CD14-positive monocyte (primary cell): Measurements from ENCODE around the gene CXCR2. TPM values are rescaled to one million over a fixed set of nuclear protein-coding genes. Genes with fewer than 3 reads are reported as not detected.
A peak's percentile ranks its signal among the peaks of the same experiment; 100 is the strongest.

Experiments used
- DNase-seq, 3 donors: peaks; one replicate each; pipeline ENCODE4 v3.0.0-alpha.2; 2011 to 2022
- H2AFZ ChIP-seq: 2 replicates; pipeline ENCODE4 v1.6.0; 2012; ENCODE audit warnings: mild to moderate bottlenecking, low read depth, low read length, inconsistent platforms; ENCODE audit not compliant: insufficient read depth, poor library complexity, severe bottlenecking
- H3K27ac ChIP-seq, 2 donors: 1 replicate in 1 of 2; 2 replicates in 1 of 2; pipeline ENCODE4 v1.5.1; 2012 to 2013; ENCODE audit warnings: low read length in 2 of 2, control low read depth in 1 of 2, inconsistent platforms in 1 of 2, low read depth in 1 of 2, mild to moderate bottlenecking in 1 of 2
- H3K27me3 ChIP-seq, 2 donors: one replicate each; pipeline versions ENCODE4 v1.6.0 to v1.6.1; 2011 to 2013; ENCODE audit warnings: low read length in 2 of 2; ENCODE audit not compliant: control insufficient read depth in 2 of 2, insufficient read depth in 2 of 2
- H3K36me3 ChIP-seq, 2 donors: replicated peaks in 1 of 2; 1 replicate in 1 of 2; 2 replicates in 1 of 2; pipeline versions ENCODE4 v1.5.1 to v1.6.1; 2012 to 2013; ENCODE audit warnings: low read length in 2 of 2, control low read depth in 1 of 2, inconsistent platforms in 1 of 2, mild to moderate bottlenecking in 1 of 2; ENCODE audit not compliant: insufficient read depth in 2 of 2, control insufficient read depth in 1 of 2
- H3K4me1 ChIP-seq, 2 donors: 1 replicate in 1 of 2; 2 replicates in 1 of 2; pipeline versions ENCODE4 v1.5.1 to v1.6.1; 2012 to 2013; ENCODE audit warnings: low read length in 2 of 2, control low read depth in 1 of 2, inconsistent platforms in 1 of 2, mild to moderate bottlenecking in 1 of 2, moderate library complexity in 1 of 2; ENCODE audit not compliant: insufficient read depth in 2 of 2, control insufficient read depth in 1 of 2
- H3K4me2 ChIP-seq: replicated peaks from 2 replicates; pipeline ENCODE3; 2012; ENCODE audit warnings: low read length, moderate library complexity, mild to moderate bottlenecking; ENCODE audit not compliant: poor library complexity, severe bottlenecking; ENCODE audit errors: extremely low read depth
- H3K4me3 ChIP-seq, 3 experiments: fragments of 200-600 bp in 1 of 3; sonication (generic) in 1 of 3; replicated peaks in 1 of 3; 1 replicate in 2 of 3; 2 replicates in 1 of 3; pipeline ENCODE4 v1.5.1; 2011 to 2013; ENCODE audit warnings: low read length in 3 of 3, mild to moderate bottlenecking in 3 of 3, control low read depth in 2 of 3, low read depth in 2 of 3, inconsistent platforms in 1 of 3, moderate library complexity in 1 of 3
- H3K79me2 ChIP-seq: 2 replicates; pipeline ENCODE4 v1.6.0; 2012; ENCODE audit warnings: mild to moderate bottlenecking, control low read depth, inconsistent platforms, low read length, moderate library complexity; ENCODE audit not compliant: insufficient read depth
- H3K9ac ChIP-seq: 2 replicates; pipeline ENCODE4 v1.6.0; 2017; ENCODE audit warnings: low read length, mild to moderate bottlenecking; ENCODE audit not compliant: insufficient read depth, poor library complexity, severe bottlenecking
- H3K9me3 ChIP-seq, 2 donors: replicated peaks in 1 of 2; 1 replicate in 1 of 2; 2 replicates in 1 of 2; pipeline versions ENCODE4 v1.5.1 to v1.6.1; 2012 to 2013; ENCODE audit warnings: low read length in 2 of 2, control low read depth in 1 of 2; ENCODE audit not compliant: control insufficient read depth in 1 of 2, insufficient read depth in 1 of 2
- H4K20me1 ChIP-seq: 2 replicates; pipeline ENCODE4 v1.6.0; 2012; ENCODE audit warnings: mild to moderate bottlenecking, low read length, control low read depth, moderate library complexity; ENCODE audit not compliant: insufficient read depth
- H3K27ac Mint-ChIP-seq, 7 donors: one replicate each; pipeline ENCODE4 v1.8.0; 2020; ENCODE audit warnings: mild to moderate bottlenecking in 7 of 7, mixed read lengths in 7 of 7, moderate library complexity in 6 of 7, inconsistent platforms in 2 of 7
- H3K27me3 Mint-ChIP-seq, 3 donors: one replicate each; pipeline ENCODE4 v1.8.0; 2021 to 2022; ENCODE audit warnings: low read depth in 3 of 3, mild to moderate bottlenecking in 3 of 3, mixed read lengths in 3 of 3, moderate library complexity in 3 of 3, inconsistent platforms in 1 of 3
- H3K36me3 Mint-ChIP-seq, 2 donors: one replicate each; pipeline ENCODE4 v1.8.0; 2020; ENCODE audit warnings: mixed read lengths in 2 of 2, inconsistent platforms in 1 of 2, mild to moderate bottlenecking in 1 of 2
- H3K4me1 Mint-ChIP-seq: one replicate; pipeline ENCODE4 v1.8.0; 2020; ENCODE audit warnings: mild to moderate bottlenecking, mixed read lengths
- H3K4me3 Mint-ChIP-seq, 2 donors: one replicate each; pipeline ENCODE4 v1.8.0; 2020; ENCODE audit warnings: mild to moderate bottlenecking in 2 of 2, mixed read lengths in 2 of 2, moderate library complexity in 1 of 2
- H3K9me3 Mint-ChIP-seq, 7 donors: one replicate each; pipeline ENCODE4 v1.8.0; 2020 to 2022; ENCODE audit warnings: mixed read lengths in 7 of 7, mild to moderate bottlenecking in 6 of 7, moderate library complexity in 6 of 7, inconsistent platforms in 2 of 7
- WGBS: methylation state at CpG from one replicate; pipeline ENCODE4 v1.1.5; 2013; ENCODE audit warnings: missing lambda C conversion rate; ENCODE audit not compliant: insufficient coverage; 5-methylcytosine and 5-hydroxymethylcytosine counted together
- intact Hi-C, 2 donors: fragments of 100-400 bp; cut with micrococcal nuclease; formaldehyde crosslinking; loops; one replicate each; pipeline versions ENCODE4 v1.15.0 to v1.15.1; 2023
- polyA minus RNA-seq: library from RNA; depleted of rRNA, polyadenylated mRNA; stranded (reverse); fragments of >200 nt; gene quantifications from 2 replicates; pipeline ENCODE4 v1.2.3, GENCODE V29; 2012
- polyA plus RNA-seq, 3 donors: library from polyadenylated mRNA; depleted of rRNA in 1 of 3; unstranded in 2 of 3; stranded (reverse) in 1 of 3; fragments of 300-500 nt in 2 of 3; fragments of >200 nt in 1 of 3; fragmentation: Illumina TruSeq in 2 of 3; gene quantifications; 1 replicate in 2 of 3; 2 replicates in 1 of 3; pipeline ENCODE4 v1.2.3, GENCODE V29; 2012 to 2021
- total RNA-seq, 12 experiments: library from RNA in 1 of 12; stranded (reverse) in 1 of 12; fragments of 120-200 nt in 1 of 12; gene quantifications; one replicate each; pipeline ENCODE4 v1.2.4 and lab custom pipeline; 2013 to 2026; ENCODE audit warnings: mixed read lengths in 6 of 12, inconsistent platforms in 1 of 12
- TF ChIP-seq, protein P1 (sequence below): fragments of 200-600 bp; IDR thresholded peaks from one replicate; pipeline ENCODE4 v1.8.0; 2022; ENCODE audit warnings: antibody characterized with exemption, mild to moderate bottlenecking

The CXCR2 gene
- 5.7 TPM for total RNA-seq (2013)
- polyA plus RNA-seq = 10 to 100 TPM in 2 of 3 donors, 1 to 10 TPM in 1; 7.8 to 33.5 (median 14.0) TPM
- 3.2 and 10.5 TPM in 2 replicates for polyA minus RNA-seq
- total RNA-seq (lab: John Stamatoyannopoulos, UW) = 0.29 to 5.1 (median 2.9) reads per million in 11 experiments

GRCh38 chr2:218125626-218126080, at the start of gene CXCR2:
Gene CXCR2 (plus strand): TSS chr2:218126028. CDS start chr2:218134802, 8,774 bp downstream.
- H3K27ac ChIP-seq = peak within 1 kb of the TSS; percentile 87 to 94
- TF ChIP-seq, protein P1, sequence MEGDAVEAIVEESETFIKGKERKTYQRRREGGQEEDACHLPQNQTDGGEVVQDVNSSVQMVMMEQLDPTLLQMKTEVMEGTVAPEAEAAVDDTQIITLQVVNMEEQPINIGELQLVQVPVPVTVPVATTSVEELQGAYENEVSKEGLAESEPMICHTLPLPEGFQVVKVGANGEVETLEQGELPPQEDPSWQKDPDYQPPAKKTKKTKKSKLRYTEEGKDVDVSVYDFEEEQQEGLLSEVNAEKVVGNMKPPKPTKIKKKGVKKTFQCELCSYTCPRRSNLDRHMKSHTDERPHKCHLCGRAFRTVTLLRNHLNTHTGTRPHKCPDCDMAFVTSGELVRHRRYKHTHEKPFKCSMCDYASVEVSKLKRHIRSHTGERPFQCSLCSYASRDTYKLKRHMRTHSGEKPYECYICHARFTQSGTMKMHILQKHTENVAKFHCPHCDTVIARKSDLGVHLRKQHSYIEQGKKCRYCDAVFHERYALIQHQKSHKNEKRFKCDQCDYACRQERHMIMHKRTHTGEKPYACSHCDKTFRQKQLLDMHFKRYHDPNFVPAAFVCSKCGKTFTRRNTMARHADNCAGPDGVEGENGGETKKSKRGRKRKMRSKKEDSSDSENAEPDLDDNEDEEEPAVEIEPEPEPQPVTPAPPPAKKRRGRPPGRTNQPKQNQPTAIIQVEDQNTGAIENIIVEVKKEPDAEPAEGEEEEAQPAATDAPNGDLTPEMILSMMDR = peak; percentile 20
- H3K27ac Mint-ChIP-seq = peak within 1 kb of the TSS; percentile 85 to 96 (median 91)
- peaks cover 65% of the 10 kb centered on the region for H3K4me1 Mint-ChIP-seq
- H2AFZ ChIP-seq = peak within 1 kb of the TSS; percentile 84
- no peaks in the 10 kb centered on the region for H4K20me1 ChIP-seq
- WGBS = 0% methylated on average over 4 of the region's 8 CpGs
- peak within 1 kb of the TSS; percentile 70 for H3K9ac ChIP-seq
- peak within 1 kb of the TSS; percentile 79 for H3K4me2 ChIP-seq
- no peaks in the 10 kb centered on the region for H3K27me3 ChIP-seq
- intact Hi-C loops = no loop called here
- H3K27me3 Mint-ChIP-seq = peaks cover 0 to 7% (median 0%) of the 10 kb centered on the region in 3 donors
- H3K36me3 ChIP-seq = peaks cover 0 to under 1% of the 10 kb centered on the region in 2 donors
- DNase-seq = peak; percentile 40 to 66 (median 61)
- peaks cover 0 to 12% of the 10 kb centered on the region in 2 donors for H3K9me3 ChIP-seq
- peaks cover 5 to 6% of the 10 kb centered on the region in 2 donors for H3K36me3 Mint-ChIP-seq
- H3K4me1 ChIP-seq = peaks cover 66 to 68% of the 10 kb centered on the region in 2 donors
- peak within 1 kb of the TSS; percentile 84 to 93 for H3K4me3 Mint-ChIP-seq
- peaks cover 42% of the 10 kb centered on the region for H3K79me2 ChIP-seq
- H3K4me3 ChIP-seq = peak within 1 kb of the TSS; percentile 46 to 82 (median 77)
- peaks cover 13 to 25% (median 19%) of the 10 kb centered on the region in 7 donors for H3K9me3 Mint-ChIP-seq

DNA sequence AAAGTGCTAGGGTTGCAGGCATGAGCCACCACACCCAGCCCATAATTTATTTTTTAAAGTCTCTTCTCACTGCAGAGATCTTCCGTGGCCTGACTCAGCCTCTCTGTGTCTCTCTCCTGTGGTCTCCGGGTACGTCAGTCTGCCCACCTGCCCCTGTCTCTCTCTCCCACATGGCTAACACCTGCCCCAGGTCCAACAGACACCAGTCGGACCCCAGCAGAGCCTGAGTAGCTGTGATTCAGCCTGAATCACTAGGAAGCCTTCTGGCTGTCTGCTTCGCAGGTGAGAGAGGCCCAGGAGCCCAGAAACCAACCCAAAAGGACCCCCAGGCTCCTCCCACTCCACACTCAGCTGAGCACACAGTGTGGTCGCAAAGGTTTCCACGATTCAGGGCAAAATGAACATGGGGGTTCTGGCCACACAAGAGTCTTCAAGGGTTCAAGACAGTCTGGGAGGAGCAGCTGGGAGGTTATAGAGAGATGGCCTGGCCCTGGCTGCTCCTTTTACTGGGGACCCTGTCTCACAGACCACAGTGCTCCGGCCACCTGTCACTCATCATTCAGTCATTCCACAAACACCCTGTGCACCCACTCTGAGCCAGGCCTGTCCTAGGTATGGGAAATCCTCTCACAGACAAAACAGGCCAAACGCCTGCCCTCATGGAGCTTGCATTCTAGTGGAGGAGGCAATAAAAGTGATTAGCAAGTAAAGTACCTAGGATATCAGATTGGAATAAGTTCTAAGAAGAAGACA, 48.2 kb upstream of the CXCR2 start:
- Histone ChIP-seq H4K20me1 (no peaks in the 10 kb centered on the region), H3K27ac (no peak overlapping the region), H2AFZ (no peak overlapping the region), H3K27me3 (no peaks in the 10 kb centered on the region), H3K9ac (no peak overlapping the region), H3K79me2 (no peaks in the 10 kb centered on the region), H3K9me3 (no peaks in the 10 kb centered on the region), H3K4me1 (peaks cover 32 to 45% of the 10 kb centered on the region in 2 donors), H3K36me3 (no peaks in the 10 kb centered on the region), H3K4me2 (no peak overlapping the region), H3K4me3 (no peak overlapping the region)
- TF ChIP-seq, protein P1 = no peak
- peak overlapping the region in 1 of 7 donors; percentile 54 for H3K27ac Mint-ChIP-seq
- WGBS = 100% methylated on average over 1 of the region's 9 CpGs
- H3K27me3 Mint-ChIP-seq = peaks cover 0 to 3% (median 0%) of the 10 kb centered on the region in 3 donors
- no peak for DNase-seq
- peaks cover 10 to 23% of the 10 kb centered on the region in 2 donors for H3K36me3 Mint-ChIP-seq
- intact Hi-C loops = no loop called here
- H3K4me3 Mint-ChIP-seq = peak overlapping the region in 1 of 2 donors; percentile 11
- peaks cover 42% of the 10 kb centered on the region for H3K4me1 Mint-ChIP-seq
- peaks cover 0 to 2% (median 0%) of the 10 kb centered on the region in 7 donors for H3K9me3 Mint-ChIP-seq
